Measurements from ENCODE around the gene HS3ST1. TPM values are rescaled to one million over a fixed set of nuclear protein-coding genes. Genes with fewer than 3 reads are reported as not detected.

The HS3ST1 gene
- total RNA-seq, 1 experiment from 2014 or later: 134 TPM

DNA sequence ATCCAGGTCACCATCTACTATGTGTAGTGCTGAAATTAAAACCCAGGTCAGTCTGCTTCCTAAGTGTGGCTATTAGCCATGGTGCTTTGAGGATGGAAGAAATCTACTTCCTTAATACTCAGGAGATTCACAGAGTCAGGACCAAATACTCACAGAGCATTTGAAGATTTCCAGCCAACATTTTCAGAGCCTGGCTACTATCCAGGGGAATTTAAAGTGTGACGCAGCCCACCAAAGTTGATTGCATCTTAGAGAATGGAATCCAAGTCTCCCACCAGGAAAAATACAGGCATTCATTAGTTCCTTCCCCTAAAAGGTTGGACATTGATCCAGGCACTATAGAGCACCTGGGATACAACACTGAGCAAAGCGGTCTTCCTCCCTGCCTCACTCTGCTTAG, 83.8 kb downstream of the HS3ST1 start (continued):
- TF ChIP-seq, protein P1, sequence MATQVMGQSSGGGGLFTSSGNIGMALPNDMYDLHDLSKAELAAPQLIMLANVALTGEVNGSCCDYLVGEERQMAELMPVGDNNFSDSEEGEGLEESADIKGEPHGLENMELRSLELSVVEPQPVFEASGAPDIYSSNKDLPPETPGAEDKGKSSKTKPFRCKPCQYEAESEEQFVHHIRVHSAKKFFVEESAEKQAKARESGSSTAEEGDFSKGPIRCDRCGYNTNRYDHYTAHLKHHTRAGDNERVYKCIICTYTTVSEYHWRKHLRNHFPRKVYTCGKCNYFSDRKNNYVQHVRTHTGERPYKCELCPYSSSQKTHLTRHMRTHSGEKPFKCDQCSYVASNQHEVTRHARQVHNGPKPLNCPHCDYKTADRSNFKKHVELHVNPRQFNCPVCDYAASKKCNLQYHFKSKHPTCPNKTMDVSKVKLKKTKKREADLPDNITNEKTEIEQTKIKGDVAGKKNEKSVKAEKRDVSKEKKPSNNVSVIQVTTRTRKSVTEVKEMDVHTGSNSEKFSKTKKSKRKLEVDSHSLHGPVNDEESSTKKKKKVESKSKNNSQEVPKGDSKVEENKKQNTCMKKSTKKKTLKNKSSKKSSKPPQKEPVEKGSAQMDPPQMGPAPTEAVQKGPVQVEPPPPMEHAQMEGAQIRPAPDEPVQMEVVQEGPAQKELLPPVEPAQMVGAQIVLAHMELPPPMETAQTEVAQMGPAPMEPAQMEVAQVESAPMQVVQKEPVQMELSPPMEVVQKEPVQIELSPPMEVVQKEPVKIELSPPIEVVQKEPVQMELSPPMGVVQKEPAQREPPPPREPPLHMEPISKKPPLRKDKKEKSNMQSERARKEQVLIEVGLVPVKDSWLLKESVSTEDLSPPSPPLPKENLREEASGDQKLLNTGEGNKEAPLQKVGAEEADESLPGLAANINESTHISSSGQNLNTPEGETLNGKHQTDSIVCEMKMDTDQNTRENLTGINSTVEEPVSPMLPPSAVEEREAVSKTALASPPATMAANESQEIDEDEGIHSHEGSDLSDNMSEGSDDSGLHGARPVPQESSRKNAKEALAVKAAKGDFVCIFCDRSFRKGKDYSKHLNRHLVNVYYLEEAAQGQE (IDR thresholded peaks at IDR 0.05; ENCODE audit: low read depth): no peak
- no peak for TF ChIP-seq CBX3 (IDR thresholded peaks at IDR 0.05; ENCODE audit: low read depth)
- TF ChIP-seq EGR1 (IDR thresholded peaks at IDR 0.05; ENCODE audit: low read depth): no peak
- no peak for TF ChIP-seq ATF3 (IDR thresholded peaks at IDR 0.05)
- no peak for TF ChIP-seq EZH2phosphoT487 (IDR thresholded peaks at IDR 0.05; ENCODE audit: borderline replicate concordance)

DNA sequence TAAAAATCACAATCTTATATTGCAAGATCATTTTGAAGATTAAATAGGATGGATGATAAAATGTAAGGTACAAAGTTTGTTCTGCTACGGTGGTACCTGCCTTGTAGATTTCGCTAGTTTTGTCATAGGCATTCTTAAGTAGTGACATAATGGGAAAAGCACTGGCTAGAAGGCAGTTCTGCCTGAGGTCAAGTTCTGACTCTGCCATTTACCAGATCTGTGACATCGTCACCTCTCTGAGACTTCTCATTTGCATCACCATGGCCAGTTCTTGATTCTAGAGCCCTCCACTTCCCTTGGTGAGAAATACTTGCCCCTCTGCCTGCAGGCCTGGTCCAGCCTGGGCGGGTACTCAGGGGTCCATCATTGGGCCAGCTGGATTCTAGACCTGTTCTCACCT, 85.2 kb downstream of the HS3ST1 start:
- DNase-seq (ENCODE audit: low read depth, low spot score) (no peak), ATAC-seq (no peak)
- Histone ChIP-seq H3K4me2 (ENCODE audit: low read length) (no peak overlapping the region), H3K4me3 (replicated peaks in 1 of 2; ENCODE audit: low read depth in 1 of 2, low read length in 2 of 2) (no peak overlapping the region), H4K20me1 (ENCODE audit: insufficient read depth) (no peaks in the 10 kb centered on the region), H3K4me1 (ENCODE audit: control insufficient read depth in 1 of 2, insufficient read depth in 2 of 2, low read length in 2 of 2) (no peaks in the 10 kb centered on the region), H3K36me3 (ENCODE audit: control insufficient read depth in 1 of 2, insufficient read depth in 2 of 2, low read length in 2 of 2) (no peaks in the 10 kb centered on the region), H3K27ac (ENCODE audit: low read depth, low read length) (no peak overlapping the region), H3K79me2 (ENCODE audit: insufficient read depth, low read length) (no peaks in the 10 kb centered on the region), H3K9me2 (ENCODE audit: insufficient read depth) (no peaks in the 10 kb centered on the region), H3K9me3 (ENCODE audit: control insufficient read depth in 1 of 2, insufficient read depth in 1 of 2, low read depth in 1 of 2, low read length in 2 of 2) (no peaks in the 10 kb centered on the region), H3K27me3 (ENCODE audit: insufficient read depth, low read length) (no peaks in the 10 kb centered on the region), H3K9ac (ENCODE audit: low read length) (no peak overlapping the region), H2AFZ (ENCODE audit: low read depth, low read length, poor library complexity, severe bottlenecking) (no peak overlapping the region)
- TF ChIP-seq EZH2 (IDR thresholded peaks at IDR 0.05) (no peak), CBX3 (IDR thresholded peaks at IDR 0.05; ENCODE audit: low read depth) (no peak), ZFX (IDR thresholded peaks at IDR 0.05) (no peak), TCF7L2 (IDR thresholded peaks at IDR 0.05; ENCODE audit: borderline replicate concordance, extremely low read depth, insufficient read depth, insufficient read length) (no peak), CEBPB (IDR thresholded peaks at IDR 0.05; ENCODE audit: low read depth) (no peak), SP1 (IDR thresholded peaks at IDR 0.05; ENCODE audit: low read depth) (no peak), JUND (IDR thresholded peaks at IDR 0.05) (no peak), MAX (IDR thresholded peaks at IDR 0.05) (no peak)
- TF ChIP-seq, protein P2, sequence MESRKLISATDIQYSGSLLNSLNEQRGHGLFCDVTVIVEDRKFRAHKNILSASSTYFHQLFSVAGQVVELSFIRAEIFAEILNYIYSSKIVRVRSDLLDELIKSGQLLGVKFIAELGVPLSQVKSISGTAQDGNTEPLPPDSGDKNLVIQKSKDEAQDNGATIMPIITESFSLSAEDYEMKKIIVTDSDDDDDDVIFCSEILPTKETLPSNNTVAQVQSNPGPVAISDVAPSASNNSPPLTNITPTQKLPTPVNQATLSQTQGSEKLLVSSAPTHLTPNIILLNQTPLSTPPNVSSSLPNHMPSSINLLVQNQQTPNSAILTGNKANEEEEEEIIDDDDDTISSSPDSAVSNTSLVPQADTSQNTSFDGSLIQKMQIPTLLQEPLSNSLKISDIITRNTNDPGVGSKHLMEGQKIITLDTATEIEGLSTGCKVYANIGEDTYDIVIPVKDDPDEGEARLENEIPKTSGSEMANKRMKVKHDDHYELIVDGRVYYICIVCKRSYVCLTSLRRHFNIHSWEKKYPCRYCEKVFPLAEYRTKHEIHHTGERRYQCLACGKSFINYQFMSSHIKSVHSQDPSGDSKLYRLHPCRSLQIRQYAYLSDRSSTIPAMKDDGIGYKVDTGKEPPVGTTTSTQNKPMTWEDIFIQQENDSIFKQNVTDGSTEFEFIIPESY (IDR thresholded peaks at IDR 0.05; ENCODE audit: extremely low read depth, insufficient replicate concordance, low read length): no peak
- RAD21 ChIA-PET (ENCODE audit: low non-redundant PET in 1 of 2, low total read pairs in 2 of 2, uncharacterized antibody in 2 of 2, unreplicated experiment in 2 of 2): no interaction called here
- CTCF ChIA-PET: no interaction called here
- no TSS peak for BruUV-seq (replicated peaks)
- intact Hi-C loops (cut with micrococcal nuclease): no loop called here
- POLR2A ChIA-PET: no interaction called here

Measured in HCT116 (cell line).